Stimulated activated CD4-positive, alpha-beta T cell treated with anti-CD3 and anti-CD28 coated beads, Interleukin-4, amount 100 ng/mL, for 24 hours (primary cell): ENCODE data around the gene NOC3L.

Source experiments
- DNase-seq: peaks from one replicate; pipeline ENCODE4 v3.0.0-alpha.2; 2020

Gene NOC3L

GRCh38 chr10:94294168-94294567 lies 68.6 kb downstream of the NOC3L start:
- no peak for DNase-seq

GRCh38 chr10:94293354-94293753 lies 69.4 kb downstream of the NOC3L start:
- DNase-seq: no peak

GRCh38 chr10:94292434-94293090 lies 70.2 kb downstream of the NOC3L start:
- DNase-seq: no peak

- no peak for DNase-seq
Measured at GRCh38 chr10:94288361-94289101, 74.2 kb downstream of the NOC3L start.

- DNase-seq: no peak
Measured at GRCh38 chr10:94287336-94287735, 75.4 kb downstream of the NOC3L start.

- DNase-seq: no peak
Measured at GRCh38 chr10:94286901-94287300, 75.8 kb downstream of the NOC3L start.

GRCh38 chr10:94285271-94285670 lies 77.5 kb downstream of the NOC3L start:
- no peak for DNase-seq
